BJ (cell line): ENCODE data around the gene LYPLAL1. TPM values are rescaled to one million over a fixed set of nuclear protein-coding genes. Genes with fewer than 3 reads are reported as not detected.
"Not testable (repeated sequence)": the region's sequence is repeated elsewhere in the genome, so short reads cannot be mapped to it uniquely, and the experiment has no call there.

Experiments used
- CTCF ChIA-PET: fragments of 350-600 bp; formaldehyde crosslinking; extraction: SDS; loops from one replicate; lab custom pipeline; 2021; ENCODE audit warnings: antibody characterized with exemption, inconsistent platforms; lab: Yijun Ruan, JAX
- POLR2A ChIA-PET: fragments of 300-600 bp; sonication (Branson Sonifier 250); formaldehyde crosslinking; extraction: SDS; loops from one replicate; lab custom pipeline; 2021; ENCODE audit warnings: antibody characterized with exemption; lab: Charles Lee
- DNase-seq: peaks from one replicate; pipeline ENCODE4 v3.0.0-alpha.2; 2011; ENCODE audit warnings: low read depth
- H3K27me3 ChIP-seq: 2 replicates; pipeline ENCODE4 v1.6.0; 2011; ENCODE audit warnings: low read length; ENCODE audit not compliant: control insufficient read depth, insufficient read depth
- H3K36me3 ChIP-seq: 2 replicates; pipeline ENCODE4 v1.5.1; 2011; ENCODE audit warnings: low read length; ENCODE audit not compliant: control insufficient read depth, insufficient read depth
- H3K4me3 ChIP-seq: 2 replicates; pipeline ENCODE4 v1.5.1; 2011; ENCODE audit warnings: low read depth, mild to moderate bottlenecking, control low read depth, low read length
- CTCF ChIP-seq: IDR thresholded peaks from 2 replicates; pipeline ENCODE4 v1.5.1; 2011; ENCODE audit warnings: low read depth, mild to moderate bottlenecking, control low read depth, inconsistent platforms, low read length, moderate library complexity; ENCODE audit not compliant: insufficient read depth
- polyA plus RNA-seq: library from polyadenylated mRNA; depleted of rRNA; stranded (reverse); fragments of >200 nt; gene quantifications from 2 replicates; pipeline ENCODE4 v1.2.3, GENCODE V29; 2011

Gene LYPLAL1
- polyA plus RNA-seq, 1 experiment: 4.1 TPM

- ChIA-PET CTCF (no interaction called here), POLR2A (interaction anchor here (0.6 kb wide), 1 partner anchor 1107 kb away, joined by 4 read pairs; no protein-coding TSS in a partner anchor)
- no peaks in the 10 kb centered on the region for H3K27me3 ChIP-seq
- TF ChIP-seq CTCF: no peak
- H3K36me3 ChIP-seq: no peaks in the 10 kb centered on the region
- no peak overlapping the region for H3K4me3 ChIP-seq
- no peak for DNase-seq
Observed at GRCh38 chr1:219247441-219247840, 73.8 kb downstream of the LYPLAL1 start.

- H3K4me3 ChIP-seq, DNase-seq, POLR2A ChIA-PET, H3K36me3 ChIP-seq, H3K27me3 ChIP-seq, CTCF ChIA-PET: not testable (repeated sequence)
Observed at GRCh38 chr1:219250468-219250867, 76.8 kb downstream of the LYPLAL1 start.

DNA sequence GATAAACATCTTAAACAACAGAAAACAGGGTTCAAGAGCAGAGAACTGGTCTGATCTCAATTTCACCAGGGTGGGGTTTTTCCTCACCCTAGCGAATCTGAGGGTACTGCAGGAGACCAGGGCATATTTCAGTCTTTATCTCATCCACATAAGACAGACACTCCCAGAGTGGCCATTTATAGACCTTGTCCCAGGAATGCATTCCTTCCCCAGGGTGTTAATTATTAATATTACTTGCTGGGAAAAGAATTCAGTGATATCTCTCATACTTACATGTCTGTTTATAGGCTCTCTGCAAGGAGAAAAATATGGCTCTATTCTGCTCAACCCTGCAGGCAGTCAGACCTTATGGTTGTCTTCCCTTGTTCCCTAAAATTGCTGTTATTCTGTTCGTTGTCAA, 84.1 kb downstream of the LYPLAL1 start:
- DNase-seq: no peak
- Histone ChIP-seq H3K27me3 (no peaks in the 10 kb centered on the region), H3K36me3 (no peaks in the 10 kb centered on the region), H3K4me3 (no peak overlapping the region)
- CTCF ChIA-PET: no interaction called here
- POLR2A ChIA-PET: no interaction called here
- no peak for TF ChIP-seq CTCF

- ChIA-PET POLR2A (no interaction called here), CTCF (no interaction called here)
- no peak for DNase-seq
- no peak for TF ChIP-seq CTCF
- no peaks in the 10 kb centered on the region for H3K36me3 ChIP-seq
- H3K27me3 ChIP-seq: no peaks in the 10 kb centered on the region
- H3K4me3 ChIP-seq: no peak overlapping the region
Observed at GRCh38 chr1:219261454-219261853, 87.8 kb downstream of the LYPLAL1 start.
